Panc1 (cell line): ENCODE results near the gene CLIP1. TPM values are rescaled to one million over a fixed set of nuclear protein-coding genes. Genes with fewer than 3 reads are reported as not detected.
A peak's percentile ranks its signal among the peaks of the same experiment; 100 is the strongest.
"Not testable (repeated sequence)": the region's sequence is repeated elsewhere in the genome, so short reads cannot be mapped to it uniquely, and the experiment has no call there.

Experiments used
- ATAC-seq: fragments of 200-7000 bp; cut with Tn5 transposase; 2 replicates; pipeline ENCODE4 v1.9.1; 2020; ENCODE audit warnings: mild to moderate bottlenecking, moderate library complexity
- BruUV-seq: library from RNA; stranded (reverse); fragments of 400-500 nt; replicated peaks from 2 replicates; lab custom pipeline; 2021; lab: Mats Ljungman, UMichigan
- CTCF ChIA-PET: fragments of 300-600 bp; sonication (Branson Sonifier 250); formaldehyde crosslinking; loops from one replicate; lab custom pipeline; 2022; ENCODE audit warnings: antibody characterized with exemption; lab: Charles Lee
- POLR2A ChIA-PET: fragments of 300-600 bp; sonication (Branson Sonifier 250); formaldehyde crosslinking; loops from one replicate; lab custom pipeline; 2022; ENCODE audit warnings: antibody characterized with exemption; lab: Charles Lee
- DNase-seq: peaks from one replicate; pipeline ENCODE4 v3.0.0-alpha.2; 2010; ENCODE audit warnings: low read depth, low spot score
- H3K27ac ChIP-seq: 2 replicates; pipeline ENCODE4 v1.5.1; 2011; ENCODE audit warnings: mild to moderate bottlenecking, low read length, inconsistent platforms
- H3K27me3 ChIP-seq: fragments of 200-500 bp; sonication (Bioruptor generic); 2 replicates; pipeline ENCODE4 v1.6.0; 2014; ENCODE audit warnings: low read length, inconsistent platforms; ENCODE audit not compliant: control insufficient read depth, insufficient read depth
- H3K36me3 ChIP-seq: fragments of 200-500 bp; sonication (Bioruptor generic); 2 replicates; pipeline ENCODE4 v1.5.1; 2014; ENCODE audit warnings: inconsistent platforms, mild to moderate bottlenecking, low read length, moderate library complexity; ENCODE audit not compliant: control insufficient read depth, insufficient read depth
- H3K4me1 ChIP-seq: 2 replicates; pipeline ENCODE4 v1.5.1; 2011; ENCODE audit warnings: inconsistent platforms, mild to moderate bottlenecking, low read length, moderate library complexity; ENCODE audit not compliant: control insufficient read depth, insufficient read depth
- H3K4me3 ChIP-seq, 2 experiments: 2 replicates each; pipeline ENCODE4 v1.5.1; 2011 to 2012; ENCODE audit warnings: low read depth in 2 of 2, low read length in 2 of 2, mild to moderate bottlenecking in 2 of 2, inconsistent platforms in 1 of 2, moderate library complexity in 1 of 2
- H3K9me3 ChIP-seq: fragments of 200-500 bp; sonication (Bioruptor generic); 2 replicates; pipeline ENCODE4 v1.5.1; 2014; ENCODE audit warnings: low read depth, mild to moderate bottlenecking, inconsistent platforms, low read length, moderate library complexity; ENCODE audit not compliant: control insufficient read depth, insufficient read depth
- SIN3A ChIP-seq: IDR thresholded peaks from 2 replicates; pipeline ENCODE4 v1.6.1; 2012; ENCODE audit warnings: low read depth, mild to moderate bottlenecking, low read length, moderate library complexity, borderline replicate concordance; ENCODE audit not compliant: insufficient read depth
- TCF7L2 ChIP-seq: IDR thresholded peaks from 2 replicates; pipeline ENCODE4 v1.6.1; 2011; ENCODE audit warnings: mild to moderate bottlenecking, low read depth, low read length, inconsistent platforms
- in situ Hi-C: cut with HindIII; loops from 2 replicates; pipeline ENCODE4 v1.10.0; 2016; ENCODE audit warnings: low sequenced_read_pairs, low pct_unique_long_range_greater_than_20kb
- intact Hi-C: fragments of 100-400 bp; cut with micrococcal nuclease; formaldehyde crosslinking; loops from one replicate; pipeline ENCODE4 v1.10.0; 2022; ENCODE audit not compliant: unreplicated experiment
- total RNA-seq: library from RNA; stranded (reverse); gene quantifications from one replicate; pipeline ENCODE4 v1.2.1, GENCODE V29; 2021; ENCODE audit not compliant: unreplicated experiment
- TF ChIP-seq, protein P1 (sequence below), 2 experiments: IDR thresholded peaks; 2 replicates each; pipeline ENCODE4 v1.6.1; 2011 to 2012; ENCODE audit warnings: low read depth in 2 of 2, control low read depth in 1 of 2, low read length in 1 of 2, mild to moderate bottlenecking in 1 of 2, moderate library complexity in 1 of 2; ENCODE audit not compliant: insufficient read depth in 1 of 2

The CLIP1 gene
- total RNA-seq, 1 experiment from 2014 or later, result 117 TPM

DNA sequence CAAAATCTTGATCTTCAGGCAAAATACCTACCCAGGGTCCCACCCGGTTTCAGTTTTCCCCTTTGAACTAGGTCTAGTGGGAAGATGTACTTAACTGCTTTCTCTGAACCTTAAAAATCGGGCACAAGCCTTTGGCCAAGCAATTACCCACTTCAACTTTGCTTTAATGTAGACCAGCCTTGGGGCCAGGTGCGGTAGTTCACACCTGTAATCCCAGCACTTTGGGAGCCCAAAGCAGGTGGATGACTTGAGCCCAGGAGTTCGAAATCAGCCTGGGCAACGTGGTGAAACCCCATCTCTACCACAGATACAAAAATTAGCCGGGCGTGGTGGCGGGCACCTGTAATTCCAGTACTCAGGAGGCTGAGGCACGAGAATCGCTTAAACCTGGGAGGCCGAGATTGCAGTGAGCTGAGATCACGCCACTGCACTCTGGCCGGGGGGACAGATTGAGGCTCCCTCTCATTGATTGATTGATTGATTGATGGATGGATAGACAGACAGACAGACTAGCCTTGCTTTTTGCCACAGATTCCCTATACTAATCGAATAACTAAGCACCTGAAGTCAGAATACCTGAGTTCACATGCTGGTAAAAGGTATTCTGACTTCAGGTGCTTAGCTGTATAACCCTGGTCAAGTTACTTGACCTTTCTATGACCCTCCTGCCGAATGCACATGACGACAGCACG, 1.9 kb downstream of the CLIP1 start:
- in situ Hi-C loops, result no loop called here

DNA sequence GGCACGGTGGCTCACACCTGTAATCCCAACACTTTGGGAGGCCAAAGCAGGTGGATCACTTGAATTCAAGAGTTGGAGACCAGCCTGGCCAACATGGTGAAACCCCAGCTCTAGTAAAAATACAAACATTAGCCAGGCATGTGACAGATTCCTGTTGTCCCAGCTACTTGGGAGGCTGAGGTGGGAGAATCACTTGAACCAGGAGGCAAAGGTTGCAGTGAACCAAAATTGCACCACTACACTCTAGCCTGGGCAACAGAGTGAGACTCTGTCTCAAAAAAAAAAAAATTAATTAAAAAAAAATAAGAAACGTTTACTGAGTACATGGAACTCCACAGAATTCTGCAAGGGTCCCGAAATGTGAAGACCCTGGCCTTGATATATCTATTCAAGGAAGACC, 3.4 kb downstream of the CLIP1 start:
- H3K4me3 ChIP-seq, POLR2A ChIA-PET, H3K9me3 ChIP-seq, ATAC-seq, in situ Hi-C loops, DNase-seq, H3K36me3 ChIP-seq, intact Hi-C loops, BruUV-seq, H3K27me3 ChIP-seq: not testable (repeated sequence)
- H3K27ac ChIP-seq, result peak overlapping the region; percentile 10; the same call in 1 of the 2 replicates
- CTCF ChIA-PET, result interaction anchor here (0.7 kb wide), 1 partner anchor 109 kb away, joined by 5 read pairs; no protein-coding TSS in a partner anchor
- peaks cover 37% of the 10 kb centered on the region for H3K4me1 ChIP-seq

More for the DNA sequence above, 1.9 kb downstream of the CLIP1 start:
- no peak for DNase-seq
- H3K4me3 ChIP-seq, result peak overlapping the region; percentile 78 to 81
- peaks cover 37% of the 10 kb centered on the region for H3K4me1 ChIP-seq
- H3K36me3 ChIP-seq, result no peaks in the 10 kb centered on the region; the same call in 1 of the 2 replicates
- POLR2A ChIA-PET, result interaction anchor here (0.6 kb wide), 1 partner anchor 17 kb away, joined by 7 read pairs; no protein-coding TSS in a partner anchor
- TSS peak; percentile 76 for BruUV-seq
- H3K27me3 ChIP-seq, result no peaks in the 10 kb centered on the region
- TF ChIP-seq TCF7L2 (no peak), SIN3A (no peak)
- TF ChIP-seq, protein P1, sequence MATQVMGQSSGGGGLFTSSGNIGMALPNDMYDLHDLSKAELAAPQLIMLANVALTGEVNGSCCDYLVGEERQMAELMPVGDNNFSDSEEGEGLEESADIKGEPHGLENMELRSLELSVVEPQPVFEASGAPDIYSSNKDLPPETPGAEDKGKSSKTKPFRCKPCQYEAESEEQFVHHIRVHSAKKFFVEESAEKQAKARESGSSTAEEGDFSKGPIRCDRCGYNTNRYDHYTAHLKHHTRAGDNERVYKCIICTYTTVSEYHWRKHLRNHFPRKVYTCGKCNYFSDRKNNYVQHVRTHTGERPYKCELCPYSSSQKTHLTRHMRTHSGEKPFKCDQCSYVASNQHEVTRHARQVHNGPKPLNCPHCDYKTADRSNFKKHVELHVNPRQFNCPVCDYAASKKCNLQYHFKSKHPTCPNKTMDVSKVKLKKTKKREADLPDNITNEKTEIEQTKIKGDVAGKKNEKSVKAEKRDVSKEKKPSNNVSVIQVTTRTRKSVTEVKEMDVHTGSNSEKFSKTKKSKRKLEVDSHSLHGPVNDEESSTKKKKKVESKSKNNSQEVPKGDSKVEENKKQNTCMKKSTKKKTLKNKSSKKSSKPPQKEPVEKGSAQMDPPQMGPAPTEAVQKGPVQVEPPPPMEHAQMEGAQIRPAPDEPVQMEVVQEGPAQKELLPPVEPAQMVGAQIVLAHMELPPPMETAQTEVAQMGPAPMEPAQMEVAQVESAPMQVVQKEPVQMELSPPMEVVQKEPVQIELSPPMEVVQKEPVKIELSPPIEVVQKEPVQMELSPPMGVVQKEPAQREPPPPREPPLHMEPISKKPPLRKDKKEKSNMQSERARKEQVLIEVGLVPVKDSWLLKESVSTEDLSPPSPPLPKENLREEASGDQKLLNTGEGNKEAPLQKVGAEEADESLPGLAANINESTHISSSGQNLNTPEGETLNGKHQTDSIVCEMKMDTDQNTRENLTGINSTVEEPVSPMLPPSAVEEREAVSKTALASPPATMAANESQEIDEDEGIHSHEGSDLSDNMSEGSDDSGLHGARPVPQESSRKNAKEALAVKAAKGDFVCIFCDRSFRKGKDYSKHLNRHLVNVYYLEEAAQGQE (IDR thresholded peaks at IDR 0.05; ENCODE audit: insufficient read depth in 1 of 2, low read depth in 2 of 2, low read length in 1 of 2), result no peak
- intact Hi-C loops, result no loop called here
- CTCF ChIA-PET, result no interaction called here
- no peaks in the 10 kb centered on the region for H3K9me3 ChIP-seq
- H3K27ac ChIP-seq, result peak overlapping the region; percentile 96
- no peak for ATAC-seq

DNA sequence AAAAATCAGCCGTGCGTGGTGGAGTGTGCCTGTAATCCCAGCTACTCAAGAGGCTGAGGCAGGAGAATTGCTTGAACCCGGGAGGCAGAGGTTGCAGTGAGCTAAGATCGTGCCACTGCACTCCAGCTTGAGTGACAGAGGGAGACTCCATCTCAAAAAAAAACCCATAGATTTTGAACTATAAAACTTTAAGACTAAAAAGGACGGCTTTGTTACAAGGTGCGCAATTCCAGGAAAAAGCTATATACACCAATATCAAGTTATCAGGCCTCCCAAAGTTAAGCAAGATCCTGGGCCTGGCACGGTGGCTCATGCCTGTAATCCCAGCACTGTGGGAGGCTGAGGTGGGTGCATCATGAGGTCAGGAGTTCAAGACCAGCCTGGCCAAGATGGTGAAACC, 6.8 kb downstream of the CLIP1 start:
- H3K4me1 ChIP-seq, result peaks cover 44% of the 10 kb centered on the region
- H3K27me3 ChIP-seq, ATAC-seq, intact Hi-C loops, BruUV-seq, H3K9me3 ChIP-seq, H3K27ac ChIP-seq, H3K36me3 ChIP-seq, in situ Hi-C loops, DNase-seq, H3K4me3 ChIP-seq, CTCF ChIA-PET: not testable (repeated sequence)
- POLR2A ChIA-PET, result interaction anchor here (1.9 kb wide), 1 partner anchor 13 kb away, joined by 4 read pairs; no protein-coding TSS in a partner anchor
